Panc1 (cell line): ENCODE measurements around the gene SNRK. TPM values are rescaled to one million over a fixed set of nuclear protein-coding genes. Genes with fewer than 3 reads are reported as not detected.

Source experiments
- ATAC-seq: fragments of 200-7000 bp; cut with Tn5 transposase; 2 replicates; pipeline ENCODE4 v1.9.1; 2020; ENCODE audit warnings: mild to moderate bottlenecking, moderate library complexity
- BruUV-seq: library from RNA; stranded (reverse); fragments of 400-500 nt; replicated peaks from 2 replicates; lab custom pipeline; 2021; lab: Mats Ljungman, UMichigan
- CTCF ChIA-PET: fragments of 300-600 bp; sonication (Branson Sonifier 250); formaldehyde crosslinking; loops from one replicate; lab custom pipeline; 2022; ENCODE audit warnings: antibody characterized with exemption; lab: Charles Lee
- POLR2A ChIA-PET: fragments of 300-600 bp; sonication (Branson Sonifier 250); formaldehyde crosslinking; loops from one replicate; lab custom pipeline; 2022; ENCODE audit warnings: antibody characterized with exemption; lab: Charles Lee
- DNase-seq: peaks from one replicate; pipeline ENCODE4 v3.0.0-alpha.2; 2010; ENCODE audit warnings: low read depth, low spot score
- H3K27ac ChIP-seq: 2 replicates; pipeline ENCODE4 v1.5.1; 2011; ENCODE audit warnings: mild to moderate bottlenecking, low read length, inconsistent platforms
- H3K27me3 ChIP-seq: fragments of 200-500 bp; sonication (Bioruptor generic); 2 replicates; pipeline ENCODE4 v1.6.0; 2014; ENCODE audit warnings: low read length, inconsistent platforms; ENCODE audit not compliant: control insufficient read depth, insufficient read depth
- H3K36me3 ChIP-seq: fragments of 200-500 bp; sonication (Bioruptor generic); 2 replicates; pipeline ENCODE4 v1.5.1; 2014; ENCODE audit warnings: inconsistent platforms, mild to moderate bottlenecking, low read length, moderate library complexity; ENCODE audit not compliant: control insufficient read depth, insufficient read depth
- H3K4me1 ChIP-seq: 2 replicates; pipeline ENCODE4 v1.5.1; 2011; ENCODE audit warnings: inconsistent platforms, mild to moderate bottlenecking, low read length, moderate library complexity; ENCODE audit not compliant: control insufficient read depth, insufficient read depth
- H3K4me3 ChIP-seq, 2 experiments: 2 replicates each; pipeline ENCODE4 v1.5.1; 2011 to 2012; ENCODE audit warnings: low read depth in 2 of 2, low read length in 2 of 2, mild to moderate bottlenecking in 2 of 2, inconsistent platforms in 1 of 2, moderate library complexity in 1 of 2
- H3K9me3 ChIP-seq: fragments of 200-500 bp; sonication (Bioruptor generic); 2 replicates; pipeline ENCODE4 v1.5.1; 2014; ENCODE audit warnings: low read depth, mild to moderate bottlenecking, inconsistent platforms, low read length, moderate library complexity; ENCODE audit not compliant: control insufficient read depth, insufficient read depth
- POLR2AphosphoS5 ChIP-seq: IDR thresholded peaks from 2 replicates; pipeline ENCODE4 v1.6.1; 2012; ENCODE audit warnings: mild to moderate bottlenecking, low read depth, low read length, moderate library complexity
- SIN3A ChIP-seq: IDR thresholded peaks from 2 replicates; pipeline ENCODE4 v1.6.1; 2012; ENCODE audit warnings: low read depth, mild to moderate bottlenecking, low read length, moderate library complexity, borderline replicate concordance; ENCODE audit not compliant: insufficient read depth
- TCF7L2 ChIP-seq: IDR thresholded peaks from 2 replicates; pipeline ENCODE4 v1.6.1; 2011; ENCODE audit warnings: mild to moderate bottlenecking, low read depth, low read length, inconsistent platforms
- in situ Hi-C: cut with HindIII; loops from 2 replicates; pipeline ENCODE4 v1.10.0; 2016; ENCODE audit warnings: low sequenced_read_pairs, low pct_unique_long_range_greater_than_20kb
- intact Hi-C: fragments of 100-400 bp; cut with micrococcal nuclease; formaldehyde crosslinking; loops from one replicate; pipeline ENCODE4 v1.10.0; 2022; ENCODE audit not compliant: unreplicated experiment
- total RNA-seq: library from RNA; stranded (reverse); gene quantifications from one replicate; pipeline ENCODE4 v1.2.1, GENCODE V29; 2021; ENCODE audit not compliant: unreplicated experiment
- TF ChIP-seq, protein P1 (sequence below): fragments of 450-650 bp; IDR thresholded peaks from 2 replicates; pipeline ENCODE4 v1.5.1; 2017; ENCODE audit warnings: mild to moderate bottlenecking
- TF ChIP-seq, protein P2 (sequence below), 2 experiments: IDR thresholded peaks; 2 replicates each; pipeline ENCODE4 v1.6.1; 2011 to 2012; ENCODE audit warnings: low read depth in 2 of 2, control low read depth in 1 of 2, low read length in 1 of 2, mild to moderate bottlenecking in 1 of 2, moderate library complexity in 1 of 2; ENCODE audit not compliant: insufficient read depth in 1 of 2

The SNRK gene
- total RNA-seq, 1 experiment from 2014 or later, result 11.0 TPM

DNA sequence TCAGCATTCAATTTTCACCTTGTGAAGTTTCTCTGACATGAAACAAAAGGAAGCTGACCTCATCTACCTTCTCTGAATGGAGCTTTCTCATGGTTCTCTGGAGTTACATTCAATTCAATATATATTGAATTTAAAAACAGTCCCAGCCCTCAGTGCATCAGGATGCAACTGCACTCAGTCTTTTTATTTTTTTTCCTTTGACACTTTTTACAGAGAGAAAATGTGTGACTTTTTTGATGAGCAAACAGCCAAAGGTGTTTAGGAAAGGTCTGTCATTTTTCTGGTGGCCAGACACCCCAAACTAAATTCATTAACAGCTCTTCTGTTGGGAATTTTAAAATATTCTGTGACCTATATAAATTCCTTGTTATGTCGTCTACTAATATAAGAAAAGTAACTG is 19.3 kb upstream of the SNRK start:
- no peaks in the 10 kb centered on the region for H3K36me3 ChIP-seq
- H3K4me1 ChIP-seq, result no peaks in the 10 kb centered on the region
- H3K27me3 ChIP-seq, result no peaks in the 10 kb centered on the region
- ATAC-seq, result no peak
- ChIA-PET CTCF (no interaction called here), POLR2A (no interaction called here)
- H3K4me3 ChIP-seq, result no peak overlapping the region
- no TSS peak for BruUV-seq
- H3K9me3 ChIP-seq, result no peaks in the 10 kb centered on the region
- TF ChIP-seq, protein P1, sequence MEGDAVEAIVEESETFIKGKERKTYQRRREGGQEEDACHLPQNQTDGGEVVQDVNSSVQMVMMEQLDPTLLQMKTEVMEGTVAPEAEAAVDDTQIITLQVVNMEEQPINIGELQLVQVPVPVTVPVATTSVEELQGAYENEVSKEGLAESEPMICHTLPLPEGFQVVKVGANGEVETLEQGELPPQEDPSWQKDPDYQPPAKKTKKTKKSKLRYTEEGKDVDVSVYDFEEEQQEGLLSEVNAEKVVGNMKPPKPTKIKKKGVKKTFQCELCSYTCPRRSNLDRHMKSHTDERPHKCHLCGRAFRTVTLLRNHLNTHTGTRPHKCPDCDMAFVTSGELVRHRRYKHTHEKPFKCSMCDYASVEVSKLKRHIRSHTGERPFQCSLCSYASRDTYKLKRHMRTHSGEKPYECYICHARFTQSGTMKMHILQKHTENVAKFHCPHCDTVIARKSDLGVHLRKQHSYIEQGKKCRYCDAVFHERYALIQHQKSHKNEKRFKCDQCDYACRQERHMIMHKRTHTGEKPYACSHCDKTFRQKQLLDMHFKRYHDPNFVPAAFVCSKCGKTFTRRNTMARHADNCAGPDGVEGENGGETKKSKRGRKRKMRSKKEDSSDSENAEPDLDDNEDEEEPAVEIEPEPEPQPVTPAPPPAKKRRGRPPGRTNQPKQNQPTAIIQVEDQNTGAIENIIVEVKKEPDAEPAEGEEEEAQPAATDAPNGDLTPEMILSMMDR, result no peak
- TF ChIP-seq, protein P2, sequence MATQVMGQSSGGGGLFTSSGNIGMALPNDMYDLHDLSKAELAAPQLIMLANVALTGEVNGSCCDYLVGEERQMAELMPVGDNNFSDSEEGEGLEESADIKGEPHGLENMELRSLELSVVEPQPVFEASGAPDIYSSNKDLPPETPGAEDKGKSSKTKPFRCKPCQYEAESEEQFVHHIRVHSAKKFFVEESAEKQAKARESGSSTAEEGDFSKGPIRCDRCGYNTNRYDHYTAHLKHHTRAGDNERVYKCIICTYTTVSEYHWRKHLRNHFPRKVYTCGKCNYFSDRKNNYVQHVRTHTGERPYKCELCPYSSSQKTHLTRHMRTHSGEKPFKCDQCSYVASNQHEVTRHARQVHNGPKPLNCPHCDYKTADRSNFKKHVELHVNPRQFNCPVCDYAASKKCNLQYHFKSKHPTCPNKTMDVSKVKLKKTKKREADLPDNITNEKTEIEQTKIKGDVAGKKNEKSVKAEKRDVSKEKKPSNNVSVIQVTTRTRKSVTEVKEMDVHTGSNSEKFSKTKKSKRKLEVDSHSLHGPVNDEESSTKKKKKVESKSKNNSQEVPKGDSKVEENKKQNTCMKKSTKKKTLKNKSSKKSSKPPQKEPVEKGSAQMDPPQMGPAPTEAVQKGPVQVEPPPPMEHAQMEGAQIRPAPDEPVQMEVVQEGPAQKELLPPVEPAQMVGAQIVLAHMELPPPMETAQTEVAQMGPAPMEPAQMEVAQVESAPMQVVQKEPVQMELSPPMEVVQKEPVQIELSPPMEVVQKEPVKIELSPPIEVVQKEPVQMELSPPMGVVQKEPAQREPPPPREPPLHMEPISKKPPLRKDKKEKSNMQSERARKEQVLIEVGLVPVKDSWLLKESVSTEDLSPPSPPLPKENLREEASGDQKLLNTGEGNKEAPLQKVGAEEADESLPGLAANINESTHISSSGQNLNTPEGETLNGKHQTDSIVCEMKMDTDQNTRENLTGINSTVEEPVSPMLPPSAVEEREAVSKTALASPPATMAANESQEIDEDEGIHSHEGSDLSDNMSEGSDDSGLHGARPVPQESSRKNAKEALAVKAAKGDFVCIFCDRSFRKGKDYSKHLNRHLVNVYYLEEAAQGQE (IDR thresholded peaks at IDR 0.05; ENCODE audit: insufficient read depth in 1 of 2, low read depth in 2 of 2, low read length in 1 of 2), result no peak
- TF ChIP-seq POLR2AphosphoS5 (no peak), SIN3A (no peak), TCF7L2 (no peak)
- in situ Hi-C loops (no loop called here), intact Hi-C loops (no loop called here)
- DNase-seq, result no peak
- H3K27ac ChIP-seq, result no peak overlapping the region

DNA sequence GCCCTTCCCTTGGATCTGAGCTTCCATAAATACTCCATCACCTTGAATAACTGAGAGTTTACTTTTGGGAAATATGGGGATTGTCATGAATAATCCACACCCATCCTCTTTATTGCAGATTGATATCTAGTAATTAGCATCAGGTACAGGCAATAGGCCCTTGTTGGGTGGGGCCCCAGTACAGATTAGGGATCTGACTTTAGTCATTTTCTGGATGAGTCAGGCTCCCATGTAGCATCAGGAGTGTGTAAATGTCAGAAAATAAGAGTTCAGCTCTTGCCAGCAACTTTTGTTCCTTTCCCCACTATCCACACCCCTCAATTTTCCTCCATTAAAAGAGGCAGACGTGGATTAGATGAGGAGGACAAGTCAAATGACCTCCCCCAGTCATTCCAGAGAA is 17.7 kb upstream of the SNRK start:
- no peaks in the 10 kb centered on the region for H3K36me3 ChIP-seq
- no peaks in the 10 kb centered on the region for H3K9me3 ChIP-seq
- in situ Hi-C loops, result no loop called here
- ATAC-seq, result no peak
- no peak overlapping the region for H3K4me3 ChIP-seq
- CTCF ChIA-PET, result no interaction called here
- intact Hi-C loops, result no loop called here
- no peaks in the 10 kb centered on the region for H3K4me1 ChIP-seq
- BruUV-seq, result no TSS peak
- H3K27ac ChIP-seq, result no peak overlapping the region
- no peak for DNase-seq
- no peaks in the 10 kb centered on the region for H3K27me3 ChIP-seq
- TF ChIP-seq SIN3A, result no peak
- TF ChIP-seq, protein P1, result no peak
- TF ChIP-seq, protein P2 (IDR thresholded peaks at IDR 0.05; ENCODE audit: insufficient read depth in 1 of 2, low read depth in 2 of 2, low read length in 1 of 2), result no peak
- TF ChIP-seq POLR2AphosphoS5, result no peak
- TF ChIP-seq TCF7L2, result no peak
- POLR2A ChIA-PET, result no interaction called here
